ENCODE data around the gene CRYBG1.

CRYBG1 gene

GRCh38 chr6:106525107-106525881 is 164.8 kb downstream of the CRYBG1 start:
- H2BK12ac ChIP-seq (ENCODE audit: low read length): no peak overlapping the region
- H2BK120ac ChIP-seq (ENCODE audit: low read depth, low read length): no peak overlapping the region
- H3K4me1 ChIP-seq (ENCODE audit: control insufficient read depth in 2 of 2, insufficient read depth in 1 of 2, low read depth in 1 of 2, low read length in 2 of 2): no peaks in the 10 kb centered on the region
- H3K4ac ChIP-seq (ENCODE audit: low read length): no peak overlapping the region
- H3K4me3 ChIP-seq (ENCODE audit: low read length in 2 of 2): no peak overlapping the region
- no peak overlapping the region for H2AFZ ChIP-seq (ENCODE audit: low read length)
- no peaks in the 10 kb centered on the region for H3K36me3 ChIP-seq (replicated peaks in 1 of 2; ENCODE audit: control insufficient read depth in 2 of 2, insufficient read depth in 2 of 2, low read length in 2 of 2)
- H3K9me3 ChIP-seq (replicated peaks in 1 of 2; ENCODE audit: control insufficient read depth in 2 of 2, insufficient read depth in 1 of 2, low read depth in 1 of 2, low read length in 2 of 2): no peaks in the 10 kb centered on the region
- no peak overlapping the region for H3K14ac ChIP-seq (ENCODE audit: low read length)
- no peak overlapping the region for H3K9ac ChIP-seq (ENCODE audit: low read depth, low read length, poor library complexity)
- no peak overlapping the region for H3K4me2 ChIP-seq (ENCODE audit: insufficient read depth, low read length, poor library complexity, severe bottlenecking)
- H3K23ac ChIP-seq (ENCODE audit: low read depth, low read length, poor library complexity): no peak overlapping the region
- peaks cover 0 to 44% (median 0%) of the 10 kb centered on the region in 3 experiments for H3K27me3 ChIP-seq (ENCODE audit: control insufficient read depth in 3 of 3, insufficient read depth in 3 of 3, low read depth in 1 of 3, low read length in 3 of 3)
- H2BK5ac ChIP-seq (ENCODE audit: low read length): no peak overlapping the region
- no peaks in the 10 kb centered on the region for H3K79me1 ChIP-seq (ENCODE audit: low read depth, low read length)
- DNase-seq (ENCODE audit: low spot score): no peak
- no CpG with 5 or more reads among the region's 7 CpGs for WGBS, 2 donors (ENCODE audit: extremely low coverage in 2 of 2, insufficient read length in 2 of 2, insufficient replicate concordance in 1 of 2)
- H3K18ac ChIP-seq (ENCODE audit: low read length): no peak overlapping the region
- no peak overlapping the region for H2AK5ac ChIP-seq (ENCODE audit: low read depth, low read length)
- no peak overlapping the region for H3K27ac ChIP-seq (replicated peaks; ENCODE audit: low read length)
- no peak overlapping the region for H4K8ac ChIP-seq (ENCODE audit: low read depth, low read length)
- no peak overlapping the region for H2BK15ac ChIP-seq (ENCODE audit: low read length)
- H4K91ac ChIP-seq (ENCODE audit: low read depth, low read length, poor library complexity): no peak overlapping the region

- Histone ChIP-seq H3K27me3 (ENCODE audit: control insufficient read depth in 3 of 3, insufficient read depth in 3 of 3, low read depth in 1 of 3, low read length in 3 of 3) (peaks cover 0 to 38% (median 0%) of the 10 kb centered on the region in 3 experiments), H3K23ac (ENCODE audit: low read depth, low read length, poor library complexity) (no peak overlapping the region), H4K8ac (ENCODE audit: low read depth, low read length) (no peak overlapping the region), H3K27ac (replicated peaks; ENCODE audit: low read length) (no peak overlapping the region), H3K4me2 (ENCODE audit: insufficient read depth, low read length, poor library complexity, severe bottlenecking) (no peak overlapping the region), H2BK12ac (ENCODE audit: low read length) (no peak overlapping the region), H3K9me3 (replicated peaks in 1 of 2; ENCODE audit: control insufficient read depth in 2 of 2, insufficient read depth in 1 of 2, low read depth in 1 of 2, low read length in 2 of 2) (no peaks in the 10 kb centered on the region), H3K14ac (ENCODE audit: low read length) (no peak overlapping the region), H3K18ac (ENCODE audit: low read length) (no peak overlapping the region), H3K4me1 (ENCODE audit: control insufficient read depth in 2 of 2, insufficient read depth in 1 of 2, low read depth in 1 of 2, low read length in 2 of 2) (no peaks in the 10 kb centered on the region), H3K9ac (ENCODE audit: low read depth, low read length, poor library complexity) (no peak overlapping the region), H4K91ac (ENCODE audit: low read depth, low read length, poor library complexity) (no peak overlapping the region), H2BK15ac (ENCODE audit: low read length) (no peak overlapping the region), H2AK5ac (ENCODE audit: low read depth, low read length) (no peak overlapping the region), H2AFZ (ENCODE audit: low read length) (no peak overlapping the region), H3K4ac (ENCODE audit: low read length) (no peak overlapping the region), H3K4me3 (ENCODE audit: low read length in 2 of 2) (no peak overlapping the region), H3K79me1 (ENCODE audit: low read depth, low read length) (no peaks in the 10 kb centered on the region), H2BK5ac (ENCODE audit: low read length) (no peak overlapping the region), H2BK120ac (ENCODE audit: low read depth, low read length) (no peak overlapping the region), H3K36me3 (replicated peaks in 1 of 2; ENCODE audit: control insufficient read depth in 2 of 2, insufficient read depth in 2 of 2, low read length in 2 of 2) (no peaks in the 10 kb centered on the region)
- no CpG with 5 or more reads among the region's 1 CpG for WGBS, 2 donors (ENCODE audit: extremely low coverage in 2 of 2, insufficient read length in 2 of 2, insufficient replicate concordance in 1 of 2)
- DNase-seq (ENCODE audit: low spot score): no peak
Observed at GRCh38 chr6:106525882-106526275, 165.4 kb downstream of the CRYBG1 start.

- no peak overlapping the region for H2BK120ac ChIP-seq (ENCODE audit: low read depth, low read length)
- peaks cover 0 to 33% (median 0%) of the 10 kb centered on the region in 3 experiments for H3K27me3 ChIP-seq (ENCODE audit: control insufficient read depth in 3 of 3, insufficient read depth in 3 of 3, low read depth in 1 of 3, low read length in 3 of 3)
- H3K4me1 ChIP-seq (ENCODE audit: control insufficient read depth in 2 of 2, insufficient read depth in 1 of 2, low read depth in 1 of 2, low read length in 2 of 2): no peaks in the 10 kb centered on the region
- H3K4ac ChIP-seq (ENCODE audit: low read length): no peak overlapping the region
- no peaks in the 10 kb centered on the region for H3K9me3 ChIP-seq (replicated peaks in 1 of 2; ENCODE audit: control insufficient read depth in 2 of 2, insufficient read depth in 1 of 2, low read depth in 1 of 2, low read length in 2 of 2)
- no peak overlapping the region for H4K8ac ChIP-seq (ENCODE audit: low read depth, low read length)
- H2BK15ac ChIP-seq (ENCODE audit: low read length): no peak overlapping the region
- no peak overlapping the region for H2AK5ac ChIP-seq (ENCODE audit: low read depth, low read length)
- no peaks in the 10 kb centered on the region for H3K36me3 ChIP-seq (replicated peaks in 1 of 2; ENCODE audit: control insufficient read depth in 2 of 2, insufficient read depth in 2 of 2, low read length in 2 of 2)
- H3K4me3 ChIP-seq (ENCODE audit: low read length in 2 of 2): no peak overlapping the region
- H3K14ac ChIP-seq (ENCODE audit: low read length): no peak overlapping the region
- no peak for DNase-seq (ENCODE audit: low spot score)
- H3K9ac ChIP-seq (ENCODE audit: low read depth, low read length, poor library complexity): no peak overlapping the region
- H3K18ac ChIP-seq (ENCODE audit: low read length): no peak overlapping the region
- no peak overlapping the region for H2AFZ ChIP-seq (ENCODE audit: low read length)
- no peak overlapping the region for H2BK12ac ChIP-seq (ENCODE audit: low read length)
- no peak overlapping the region for H3K27ac ChIP-seq (replicated peaks; ENCODE audit: low read length)
- H3K4me2 ChIP-seq (ENCODE audit: insufficient read depth, low read length, poor library complexity, severe bottlenecking): no peak overlapping the region
- no peak overlapping the region for H3K23ac ChIP-seq (ENCODE audit: low read depth, low read length, poor library complexity)
- H3K79me1 ChIP-seq (ENCODE audit: low read depth, low read length): no peaks in the 10 kb centered on the region
- WGBS, 2 donors (ENCODE audit: extremely low coverage in 2 of 2, insufficient read length in 2 of 2, insufficient replicate concordance in 1 of 2): no CpG with 5 or more reads among the region's 2 CpGs
- no peak overlapping the region for H2BK5ac ChIP-seq (ENCODE audit: low read length)
- H4K91ac ChIP-seq (ENCODE audit: low read depth, low read length, poor library complexity): no peak overlapping the region
Observed at GRCh38 chr6:106527117-106527516, 166.6 kb downstream of the CRYBG1 start.

GRCh38 chr6:106527979-106528378 is 167.5 kb downstream of the CRYBG1 start:
- Histone ChIP-seq H3K36me3 (replicated peaks in 1 of 2; ENCODE audit: control insufficient read depth in 2 of 2, insufficient read depth in 2 of 2, low read length in 2 of 2) (no peaks in the 10 kb centered on the region), H3K27me3 (ENCODE audit: control insufficient read depth in 3 of 3, insufficient read depth in 3 of 3, low read depth in 1 of 3, low read length in 3 of 3) (peaks cover 0 to 29% (median 0%) of the 10 kb centered on the region in 3 experiments), H2BK15ac (ENCODE audit: low read length) (no peak overlapping the region), H4K91ac (ENCODE audit: low read depth, low read length, poor library complexity) (no peak overlapping the region), H3K4me2 (ENCODE audit: insufficient read depth, low read length, poor library complexity, severe bottlenecking) (no peak overlapping the region), H3K23ac (ENCODE audit: low read depth, low read length, poor library complexity) (no peak overlapping the region), H2BK5ac (ENCODE audit: low read length) (no peak overlapping the region), H3K4me1 (ENCODE audit: control insufficient read depth in 2 of 2, insufficient read depth in 1 of 2, low read depth in 1 of 2, low read length in 2 of 2) (no peaks in the 10 kb centered on the region), H3K9me3 (replicated peaks in 1 of 2; ENCODE audit: control insufficient read depth in 2 of 2, insufficient read depth in 1 of 2, low read depth in 1 of 2, low read length in 2 of 2) (no peaks in the 10 kb centered on the region), H3K4ac (ENCODE audit: low read length) (no peak overlapping the region), H2BK120ac (ENCODE audit: low read depth, low read length) (no peak overlapping the region), H3K9ac (ENCODE audit: low read depth, low read length, poor library complexity) (no peak overlapping the region), H3K4me3 (ENCODE audit: low read length in 2 of 2) (no peak overlapping the region), H4K8ac (ENCODE audit: low read depth, low read length) (no peak overlapping the region), H3K79me1 (ENCODE audit: low read depth, low read length) (no peaks in the 10 kb centered on the region), H2AK5ac (ENCODE audit: low read depth, low read length) (no peak overlapping the region), H2BK12ac (ENCODE audit: low read length) (no peak overlapping the region), H3K14ac (ENCODE audit: low read length) (no peak overlapping the region), H3K18ac (ENCODE audit: low read length) (no peak overlapping the region), H3K27ac (replicated peaks; ENCODE audit: low read length) (no peak overlapping the region), H2AFZ (ENCODE audit: low read length) (no peak overlapping the region)
- DNase-seq (ENCODE audit: low spot score): no peak
- no CpG with 5 or more reads among the region's 3 CpGs for WGBS, 2 donors (ENCODE audit: extremely low coverage in 2 of 2, insufficient read length in 2 of 2, insufficient replicate concordance in 1 of 2)

Data from neuronal stem cell (in vitro differentiated cells).